22Rv1 (cell line): ENCODE results near the gene NKX2-2.

Source experiments
- CTCF ChIP-seq: fragments of 450-650 bp; IDR thresholded peaks from 2 replicates; pipeline ENCODE4 v1.5.1; 2017; ENCODE audit warnings: mild to moderate bottlenecking
- ZFX ChIP-seq: fragments of 450-650 bp; IDR thresholded peaks from 2 replicates; pipeline ENCODE4 v1.6.1; 2017; ENCODE audit warnings: antibody characterized with exemption, borderline replicate concordance

- TF ChIP-seq CTCF, result no peak
- no peak for TF ChIP-seq ZFX
Observed at GRCh38 chr20:21522481-21523280, 8.8 kb upstream of the NKX2-2 start.
